ENCODE data around the gene ARMH1.

ARMH1 gene

GRCh38 chr1:44679468-44679867, 5.0 kb downstream of the ARMH1 start:
- TF ChIP-seq CTCF (conservative IDR thresholded peaks at IDR 0.05; ENCODE audit: low read depth, low read length): no peak
- H4K20me1 ChIP-seq (ENCODE audit: insufficient read depth): no peaks in the 10 kb centered on the region
- no peaks in the 10 kb centered on the region for H3K79me2 ChIP-seq (ENCODE audit: insufficient read depth, low read depth)
- no peaks in the 10 kb centered on the region for H3K36me3 ChIP-seq (ENCODE audit: insufficient read depth)
- no peak overlapping the region for H3K9ac ChIP-seq
- peaks cover 25% of the 10 kb centered on the region for H3K4me1 ChIP-seq (ENCODE audit: low read depth, poor library complexity, severe bottlenecking)
- no peak overlapping the region for H3K4me3 ChIP-seq (IDR thresholded peaks at IDR 0.05; ENCODE audit: insufficient read depth, low read depth, low read length)
- H3K4me2 ChIP-seq: no peak overlapping the region
- H2AFZ ChIP-seq (ENCODE audit: low read depth): no peak overlapping the region
- no peaks in the 10 kb centered on the region for H3K27me3 ChIP-seq (ENCODE audit: insufficient read depth, low read depth)
- H3K27ac ChIP-seq: no peak overlapping the region

GRCh38 chr1:44681905-44682882, 7.7 kb downstream of the ARMH1 start:
- H4K20me1 ChIP-seq (ENCODE audit: insufficient read depth): no peaks in the 10 kb centered on the region
- H3K4me2 ChIP-seq: no peak overlapping the region
- no peak overlapping the region for H3K9ac ChIP-seq
- H3K27me3 ChIP-seq (ENCODE audit: insufficient read depth, low read depth): no peaks in the 10 kb centered on the region
- TF ChIP-seq CTCF (conservative IDR thresholded peaks at IDR 0.05; ENCODE audit: low read depth, low read length): no peak
- no peak overlapping the region for H3K4me3 ChIP-seq (IDR thresholded peaks at IDR 0.05; ENCODE audit: insufficient read depth, low read depth, low read length)
- no peaks in the 10 kb centered on the region for H3K36me3 ChIP-seq (ENCODE audit: insufficient read depth)
- no peaks in the 10 kb centered on the region for H3K79me2 ChIP-seq (ENCODE audit: insufficient read depth, low read depth)
- H3K27ac ChIP-seq: no peak overlapping the region
- no peak overlapping the region for H2AFZ ChIP-seq (ENCODE audit: low read depth)
- H3K4me1 ChIP-seq (ENCODE audit: low read depth, poor library complexity, severe bottlenecking): peaks cover 3% of the 10 kb centered on the region

GRCh38 chr1:44682883-44683265, 8.4 kb downstream of the ARMH1 start:
- Histone ChIP-seq H3K27me3 (ENCODE audit: insufficient read depth, low read depth) (no peaks in the 10 kb centered on the region), H3K4me3 (IDR thresholded peaks at IDR 0.05; ENCODE audit: insufficient read depth, low read depth, low read length) (no peak overlapping the region), H3K79me2 (ENCODE audit: insufficient read depth, low read depth) (no peaks in the 10 kb centered on the region), H2AFZ (ENCODE audit: low read depth) (no peak overlapping the region), H3K4me1 (ENCODE audit: low read depth, poor library complexity, severe bottlenecking) (no peaks in the 10 kb centered on the region), H3K36me3 (ENCODE audit: insufficient read depth) (no peaks in the 10 kb centered on the region), H3K4me2 (no peak overlapping the region), H3K9ac (no peak overlapping the region), H3K27ac (no peak overlapping the region), H4K20me1 (ENCODE audit: insufficient read depth) (no peaks in the 10 kb centered on the region)
- TF ChIP-seq CTCF (conservative IDR thresholded peaks at IDR 0.05; ENCODE audit: low read depth, low read length): no peak

GRCh38 chr1:44684525-44684924, 10.0 kb downstream of the ARMH1 start:
- no peak overlapping the region for H3K27ac ChIP-seq
- H3K27me3 ChIP-seq (ENCODE audit: insufficient read depth, low read depth): no peaks in the 10 kb centered on the region
- no peak overlapping the region for H3K9ac ChIP-seq
- no peak overlapping the region for H2AFZ ChIP-seq (ENCODE audit: low read depth)
- H3K4me3 ChIP-seq (IDR thresholded peaks at IDR 0.05; ENCODE audit: insufficient read depth, low read depth, low read length): no peak overlapping the region
- TF ChIP-seq CTCF (conservative IDR thresholded peaks at IDR 0.05; ENCODE audit: low read depth, low read length): no peak
- H3K79me2 ChIP-seq (ENCODE audit: insufficient read depth, low read depth): no peaks in the 10 kb centered on the region
- H3K4me1 ChIP-seq (ENCODE audit: low read depth, poor library complexity, severe bottlenecking): no peaks in the 10 kb centered on the region
- H3K36me3 ChIP-seq (ENCODE audit: insufficient read depth): no peaks in the 10 kb centered on the region
- no peaks in the 10 kb centered on the region for H4K20me1 ChIP-seq (ENCODE audit: insufficient read depth)
- no peak overlapping the region for H3K4me2 ChIP-seq
